K562 (cell line): ENCODE measurements around the gene MTA2. TPM values are rescaled to one million over a fixed set of nuclear protein-coding genes. Genes with fewer than 3 reads are reported as not detected.
A peak's percentile ranks its signal among the peaks of the same experiment; 100 is the strongest.

ENCODE experiments used
- ATF7 ChIP-seq: fragments of 450-650 bp; IDR thresholded peaks from 2 replicates; pipeline ENCODE4 v1.7.1; 2014; ENCODE audit warnings: mild to moderate bottlenecking, moderate library complexity
- CHCHD3 ChIP-seq: fragments of 250-450 bp; sonication (Bioruptor Pico); IDR thresholded peaks from 2 replicates; pipeline ENCODE4 v2.1.2; 2022; ENCODE audit warnings: mild to moderate bottlenecking
- E2F3 ChIP-seq: fragments of 250-450 bp; sonication (Bioruptor Pico); IDR thresholded peaks from 2 replicates; pipeline ENCODE4 v1.4.0; 2020; ENCODE audit warnings: mild to moderate bottlenecking
- HDAC8 ChIP-seq: fragments of 450-650 bp; IDR thresholded peaks from 2 replicates; pipeline ENCODE4 v1.6.1; 2016; ENCODE audit warnings: mild to moderate bottlenecking, missing genetic modification characterization, moderate library complexity, missing compliant biosample characterization
- NCOR1 ChIP-seq: fragments of 450-650 bp; IDR thresholded peaks from 2 replicates; pipeline ENCODE4 v1.6.1; 2016; ENCODE audit warnings: mild to moderate bottlenecking, moderate library complexity
- POLR2AphosphoS5 ChIP-seq: IDR thresholded peaks from 2 replicates; pipeline ENCODE4 v1.6.1; 2011; ENCODE audit warnings: mild to moderate bottlenecking, low read depth, low read length, moderate library complexity; ENCODE audit not compliant: control insufficient read depth, insufficient read depth
- PRDM10 ChIP-seq: fragments of 450-650 bp; IDR thresholded peaks from 2 replicates; pipeline ENCODE4 v1.6.1; 2018; ENCODE audit not compliant: partially characterized antibody
- TEAD1 ChIP-seq, 2 experiments: fragments of 450-650 bp in 1 of 2; sonication (generic) in 1 of 2; formaldehyde crosslinking; IDR thresholded peaks; 2 replicates each; pipeline versions ENCODE4 v1.4.0 to v1.8.0; 2020 to 2022; ENCODE audit warnings: mild to moderate bottlenecking in 2 of 2, missing genetic modification reagents in 1 of 2
- TFAM ChIP-seq: fragments of 250-450 bp; sonication (Bioruptor Pico); conservative IDR thresholded peaks from 2 replicates; pipeline ENCODE4 v1.5.0; 2021; ENCODE audit warnings: mild to moderate bottlenecking, moderate library complexity
- ZBTB49 ChIP-seq: sonication (generic); formaldehyde crosslinking; IDR thresholded peaks from 2 replicates; pipeline ENCODE4 v1.8.0; 2022; ENCODE audit warnings: missing genetic modification reagents, mild to moderate bottlenecking, borderline replicate concordance
- ZFPM2 ChIP-seq: fragments of 250-450 bp; sonication (Bioruptor Pico); IDR thresholded peaks from 2 replicates; pipeline ENCODE4 v1.5.1; 2022; ENCODE audit warnings: mild to moderate bottlenecking
- ZNF77 ChIP-seq: fragments of 250-450 bp; sonication (Bioruptor Pico); IDR thresholded peaks from 2 replicates; pipeline ENCODE4 v1.5.0; 2020
- polyA plus RNA-seq, 8 experiments: library from polyadenylated mRNA; depleted of rRNA in 4 of 8; stranded (reverse) in 5 of 8; unstranded in 3 of 8; fragments of >200 nt; fragmentation: Nextera tagmentation in 2 of 8; fragmentation: Illumina TruSeq in 1 of 8; extraction: Ambion mirVana in 2 of 8; extraction: Trizol in 1 of 8; gene quantifications; 2 replicates each; pipeline versions ENCODE4 v1.2.1 to v1.2.3, GENCODE V29; 2011 to 2014; ENCODE audit warnings: inconsistent platforms in 1 of 8, missing spikeins in 1 of 8
- total RNA-seq, 7 experiments: library from RNA; depleted of rRNA in 6 of 7; stranded (reverse); fragments of >200 nt in 6 of 7; fragmentation: Illumina TruSeq in 2 of 7; extraction: Trizol in 2 of 7; gene quantifications; 2 replicates each; pipeline versions ENCODE4 v1.2.1 to v1.2.3, GENCODE V29; 2011 to 2021; ENCODE audit warnings: low replicate concordance in 1 of 7
- TF ChIP-seq, protein P1 (sequence below), 3 experiments: fragments of 200-800 bp in 1 of 3; sonication (Bioruptor generic) in 1 of 3; sonication (generic) in 1 of 3; formaldehyde crosslinking in 1 of 3; IDR thresholded peaks; 2 replicates each; pipeline versions ENCODE4 v1.6.1 to v1.8.0; 2016 to 2022; ENCODE audit warnings: mild to moderate bottlenecking in 2 of 3, missing compliant biosample characterization in 2 of 3, missing genetic modification characterization in 2 of 3, missing genetic modification reagents in 1 of 3
- TF ChIP-seq, protein P2 (sequence below): fragments of 250-450 bp; sonication (Bioruptor Pico); IDR thresholded peaks from 2 replicates; pipeline ENCODE4 v1.4.0; 2020; ENCODE audit warnings: mild to moderate bottlenecking, moderate library complexity
- TF ChIP-seq, protein P3 (sequence below): sonication (generic); formaldehyde crosslinking; IDR thresholded peaks from 2 replicates; pipeline ENCODE4 v1.8.0; 2022; ENCODE audit warnings: mild to moderate bottlenecking, missing genetic modification reagents

Gene MTA2
- total and polyA plus RNA-seq, 9 of the 15 experiments (the other 6 are each of a cell fraction or from before 2014, with no cell fraction given), result 6.2 to 220 (median 172) TPM

DNA sequence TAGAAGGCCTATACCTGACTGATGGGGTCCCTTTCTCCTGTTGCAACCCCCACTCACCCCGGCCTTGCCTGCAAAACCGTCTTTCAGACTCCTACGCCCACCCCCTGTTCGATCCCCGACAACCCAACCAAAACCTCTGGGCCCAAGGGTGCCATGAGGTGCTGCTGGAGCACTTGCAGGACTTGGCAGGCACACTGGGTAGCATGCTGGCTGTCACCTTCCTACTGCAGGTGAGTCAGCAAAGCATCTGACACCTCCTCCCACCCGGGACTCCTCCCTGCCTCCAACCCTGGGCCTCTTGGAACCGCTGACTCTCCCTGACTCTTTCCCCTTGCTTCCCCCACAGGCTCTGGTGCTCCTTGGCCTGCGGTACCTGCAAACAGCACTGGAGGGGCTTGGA, 12.6 kb upstream of the MTA2 start (continued):
- TF ChIP-seq PRDM10 (no peak), ZBTB49 (CRISPR knock-in tag) (no peak), ATF7 (no peak), CHCHD3 (no peak), NCOR1 (no peak), POLR2AphosphoS5 (0 out of 2 replicates have a peak, but pooled peaks have one; percentile 23), ZFPM2 (no peak), E2F3 (CRISPR knock-in tag) (no peak), TEAD1 (CRISPR knock-in tag; IDR thresholded peaks at IDR 0.05) (no peak), TFAM (no peak), ZNF77 (CRISPR knock-in tag) (no peak), HDAC8 (tag) (no peak)
- TF ChIP-seq, protein P1, sequence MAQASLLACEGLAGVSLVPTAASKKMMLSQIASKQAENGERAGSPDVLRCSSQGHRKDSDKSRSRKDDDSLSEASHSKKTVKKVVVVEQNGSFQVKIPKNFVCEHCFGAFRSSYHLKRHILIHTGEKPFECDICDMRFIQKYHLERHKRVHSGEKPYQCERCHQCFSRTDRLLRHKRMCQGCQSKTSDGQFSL (CRISPR knock-in tag; IDR thresholded peaks at IDR 0.05), result peak; percentile 35; the same call in 1 of the 2 replicates
- TF ChIP-seq, protein P1 (tag; IDR thresholded peaks at IDR 0.05), result no peak
- TF ChIP-seq, protein P2, sequence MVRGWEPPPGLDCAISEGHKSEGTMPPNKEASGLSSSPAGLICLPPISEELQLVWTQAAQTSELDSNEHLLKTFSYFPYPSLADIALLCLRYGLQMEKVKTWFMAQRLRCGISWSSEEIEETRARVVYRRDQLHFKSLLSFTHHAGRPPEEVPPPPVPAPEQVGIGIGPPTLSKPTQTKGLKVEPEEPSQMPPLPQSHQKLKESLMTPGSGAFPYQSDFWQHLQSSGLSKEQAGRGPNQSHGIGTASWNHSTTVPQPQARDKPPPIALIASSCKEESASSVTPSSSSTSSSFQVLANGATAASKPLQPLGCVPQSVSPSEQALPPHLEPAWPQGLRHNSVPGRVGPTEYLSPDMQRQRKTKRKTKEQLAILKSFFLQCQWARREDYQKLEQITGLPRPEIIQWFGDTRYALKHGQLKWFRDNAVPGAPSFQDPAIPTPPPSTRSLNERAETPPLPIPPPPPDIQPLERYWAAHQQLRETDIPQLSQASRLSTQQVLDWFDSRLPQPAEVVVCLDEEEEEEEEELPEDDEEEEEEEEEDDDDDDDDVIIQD (CRISPR knock-in tag), result no peak
- TF ChIP-seq, protein P3, sequence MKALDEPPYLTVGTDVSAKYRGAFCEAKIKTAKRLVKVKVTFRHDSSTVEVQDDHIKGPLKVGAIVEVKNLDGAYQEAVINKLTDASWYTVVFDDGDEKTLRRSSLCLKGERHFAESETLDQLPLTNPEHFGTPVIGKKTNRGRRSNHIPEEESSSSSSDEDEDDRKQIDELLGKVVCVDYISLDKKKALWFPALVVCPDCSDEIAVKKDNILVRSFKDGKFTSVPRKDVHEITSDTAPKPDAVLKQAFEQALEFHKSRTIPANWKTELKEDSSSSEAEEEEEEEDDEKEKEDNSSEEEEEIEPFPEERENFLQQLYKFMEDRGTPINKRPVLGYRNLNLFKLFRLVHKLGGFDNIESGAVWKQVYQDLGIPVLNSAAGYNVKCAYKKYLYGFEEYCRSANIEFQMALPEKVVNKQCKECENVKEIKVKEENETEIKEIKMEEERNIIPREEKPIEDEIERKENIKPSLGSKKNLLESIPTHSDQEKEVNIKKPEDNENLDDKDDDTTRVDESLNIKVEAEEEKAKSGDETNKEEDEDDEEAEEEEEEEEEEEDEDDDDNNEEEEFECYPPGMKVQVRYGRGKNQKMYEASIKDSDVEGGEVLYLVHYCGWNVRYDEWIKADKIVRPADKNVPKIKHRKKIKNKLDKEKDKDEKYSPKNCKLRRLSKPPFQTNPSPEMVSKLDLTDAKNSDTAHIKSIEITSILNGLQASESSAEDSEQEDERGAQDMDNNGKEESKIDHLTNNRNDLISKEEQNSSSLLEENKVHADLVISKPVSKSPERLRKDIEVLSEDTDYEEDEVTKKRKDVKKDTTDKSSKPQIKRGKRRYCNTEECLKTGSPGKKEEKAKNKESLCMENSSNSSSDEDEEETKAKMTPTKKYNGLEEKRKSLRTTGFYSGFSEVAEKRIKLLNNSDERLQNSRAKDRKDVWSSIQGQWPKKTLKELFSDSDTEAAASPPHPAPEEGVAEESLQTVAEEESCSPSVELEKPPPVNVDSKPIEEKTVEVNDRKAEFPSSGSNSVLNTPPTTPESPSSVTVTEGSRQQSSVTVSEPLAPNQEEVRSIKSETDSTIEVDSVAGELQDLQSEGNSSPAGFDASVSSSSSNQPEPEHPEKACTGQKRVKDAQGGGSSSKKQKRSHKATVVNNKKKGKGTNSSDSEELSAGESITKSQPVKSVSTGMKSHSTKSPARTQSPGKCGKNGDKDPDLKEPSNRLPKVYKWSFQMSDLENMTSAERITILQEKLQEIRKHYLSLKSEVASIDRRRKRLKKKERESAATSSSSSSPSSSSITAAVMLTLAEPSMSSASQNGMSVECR (CRISPR knock-in tag), result no peak
